IPS-11a (cell line): ENCODE measurements around the gene CAGE1.
A peak's percentile ranks its signal among the peaks of the same experiment; 100 is the strongest.
"Not testable (repeated sequence)": the region's sequence is repeated elsewhere in the genome, so short reads cannot be mapped to it uniquely, and the experiment has no call there.

Experiments
- H3K4me3 ChIP-seq: one replicate; pipeline ENCODE4 v1.5.1; 2013; ENCODE audit warnings: low read depth, low read length, control low read depth

Gene CAGE1

GRCh38 chr6:7410851-7411250 is 21.3 kb upstream of the CAGE1 start:
- no peak overlapping the region for H3K4me3 ChIP-seq

GRCh38 chr6:7409740-7410139 is 20.2 kb upstream of the CAGE1 start:
- H3K4me3 ChIP-seq = no peak overlapping the region

GRCh38 chr6:7406743-7407142 is 17.2 kb upstream of the CAGE1 start:
- no peak overlapping the region for H3K4me3 ChIP-seq

- H3K4me3 ChIP-seq = no peak overlapping the region
Observed at GRCh38 chr6:7404546-7404945, 15.0 kb upstream of the CAGE1 start.

GRCh38 chr6:7402716-7403115 is 13.2 kb upstream of the CAGE1 start:
- no peak overlapping the region for H3K4me3 ChIP-seq

- H3K4me3 ChIP-seq = no peak overlapping the region
Observed at GRCh38 chr6:7401075-7401474, 11.5 kb upstream of the CAGE1 start.

- H3K4me3 ChIP-seq = no peak overlapping the region
Observed at GRCh38 chr6:7392402-7392801, 2.9 kb upstream of the CAGE1 start.

- H3K4me3 ChIP-seq = no peak overlapping the region
Observed at GRCh38 chr6:7391151-7391550, 1.6 kb upstream of the CAGE1 start.

- peak overlapping the region; percentile 69 for H3K4me3 ChIP-seq
Observed at GRCh38 chr6:7390226-7390878, 810 bp upstream of the CAGE1 start.

GRCh38 chr6:7389162-7389450 is 436 bp downstream of the CAGE1 start:
- peak overlapping the region; percentile 69 for H3K4me3 ChIP-seq

- no peak overlapping the region for H3K4me3 ChIP-seq
Observed at GRCh38 chr6:7381092-7381491, 8.4 kb downstream of the CAGE1 start.

GRCh38 chr6:7378740-7379139 is 10.8 kb downstream of the CAGE1 start:
- no peak overlapping the region for H3K4me3 ChIP-seq

- no peak overlapping the region for H3K4me3 ChIP-seq
Observed at GRCh38 chr6:7377961-7378360, 11.6 kb downstream of the CAGE1 start.

GRCh38 chr6:7373739-7374138 is 15.8 kb downstream of the CAGE1 start:
- H3K4me3 ChIP-seq = no peak overlapping the region

GRCh38 chr6:7367408-7367807 is 22.1 kb downstream of the CAGE1 start:
- H3K4me3 ChIP-seq = no peak overlapping the region

- not testable (repeated sequence) for H3K4me3 ChIP-seq
Observed at GRCh38 chr6:7351916-7352315, 37.6 kb downstream of the CAGE1 start.

GRCh38 chr6:7350591-7350990 is 39.0 kb downstream of the CAGE1 start:
- H3K4me3 ChIP-seq = not testable (repeated sequence)

- not testable (repeated sequence) for H3K4me3 ChIP-seq
Observed at GRCh38 chr6:7347551-7347997, 42.0 kb downstream of the CAGE1 start.

GRCh38 chr6:7344773-7345450 is 44.6 kb downstream of the CAGE1 start:
- not testable (repeated sequence) for H3K4me3 ChIP-seq

- no peak overlapping the region for H3K4me3 ChIP-seq
Observed at GRCh38 chr6:7343546-7344475, 45.7 kb downstream of the CAGE1 start.

GRCh38 chr6:7341989-7342742 is 47.4 kb downstream of the CAGE1 start:
- no peak overlapping the region for H3K4me3 ChIP-seq
